WTC11 (cell line): ENCODE results near the gene GRAMD1B. TPM values are rescaled to one million over a fixed set of nuclear protein-coding genes. Genes with fewer than 3 reads are reported as not detected.

Experiments
- ATAC-seq: fragments of 200-7000 bp; cut with Tn5 transposase; 2 replicates; pipeline ENCODE4 v1.10.0; 2021; ENCODE audit warnings: mild to moderate bottlenecking, moderate library complexity
- CTCF ChIA-PET: fragments of 300-600 bp; sonication (Branson Sonifier 250); formaldehyde crosslinking; loops from one replicate; lab custom pipeline; 2021; ENCODE audit warnings: antibody characterized with exemption; lab: Charles Lee
- POLR2A ChIA-PET: fragments of 350-600 bp; sonication (Branson Sonifier 250); formaldehyde crosslinking; loops from one replicate; lab custom pipeline; 2021; ENCODE audit warnings: antibody characterized with exemption; lab: Charles Lee
- DNase-seq: peaks from one replicate; pipeline ENCODE4 v3.0.0; 2021; ENCODE audit warnings: low spot score
- H3K27ac Mint-ChIP-seq: 2 replicates; pipeline ENCODE4 v1.8.0; 2021; ENCODE audit warnings: mixed read lengths
- H3K27me3 Mint-ChIP-seq: 2 replicates; pipeline ENCODE4 v1.8.0; 2021; ENCODE audit warnings: low read depth, mild to moderate bottlenecking, moderate library complexity, mixed read lengths
- H3K36me3 Mint-ChIP-seq: 2 replicates; pipeline ENCODE4 v1.8.0; 2021; ENCODE audit warnings: mixed read lengths
- H3K4me1 Mint-ChIP-seq: 2 replicates; pipeline ENCODE4 v1.8.0; 2022; ENCODE audit warnings: mixed read lengths
- H3K4me3 Mint-ChIP-seq: 2 replicates; pipeline ENCODE4 v1.8.0; 2021; ENCODE audit warnings: mild to moderate bottlenecking, moderate library complexity, mixed read lengths
- H3K9me3 Mint-ChIP-seq: 2 replicates; pipeline ENCODE4 v1.8.0; 2021; ENCODE audit warnings: mixed read lengths
- AFF4 ChIP-seq: sonication (generic); formaldehyde crosslinking; IDR thresholded peaks from 2 replicates; pipeline ENCODE4 v1.8.1; 2023; ENCODE audit warnings: mild to moderate bottlenecking, missing genetic modification reagents, borderline replicate concordance
- ELF4 ChIP-seq: sonication (generic); formaldehyde crosslinking; IDR thresholded peaks from 2 replicates; pipeline ENCODE4 v1.8.1; 2022; ENCODE audit warnings: low read depth, mild to moderate bottlenecking, moderate library complexity, missing genetic modification reagents
- FOXP1 ChIP-seq: sonication (generic); formaldehyde crosslinking; IDR thresholded peaks from 2 replicates; pipeline ENCODE4 v1.8.0; 2022; ENCODE audit warnings: missing genetic modification reagents, mild to moderate bottlenecking, moderate library complexity, borderline replicate concordance
- GRHL2 ChIP-seq: fragments of 250-450 bp; sonication (Bioruptor Pico); IDR thresholded peaks from 2 replicates; pipeline ENCODE4 v1.8.0; 2022; ENCODE audit warnings: mild to moderate bottlenecking, moderate library complexity; ENCODE audit not compliant: insufficient replicate concordance, severe bottlenecking
- HMGXB4 ChIP-seq: sonication (generic); formaldehyde crosslinking; IDR thresholded peaks from 2 replicates; pipeline ENCODE4 v1.8.1; 2023; ENCODE audit warnings: mild to moderate bottlenecking, moderate library complexity, missing genetic modification reagents
- KAT7 ChIP-seq: sonication (generic); formaldehyde crosslinking; IDR thresholded peaks from 2 replicates; pipeline ENCODE4 v1.8.1; 2023; ENCODE audit warnings: missing genetic modification reagents, mild to moderate bottlenecking, borderline replicate concordance
- PREB ChIP-seq: sonication (generic); formaldehyde crosslinking; IDR thresholded peaks from 2 replicates; pipeline ENCODE4 v1.8.1; 2022; ENCODE audit warnings: mild to moderate bottlenecking, missing genetic modification reagents, moderate library complexity, borderline replicate concordance
- TEAD4 ChIP-seq: sonication (generic); formaldehyde crosslinking; IDR thresholded peaks from 2 replicates; pipeline ENCODE4 v1.8.0; 2022; ENCODE audit warnings: mild to moderate bottlenecking, missing genetic modification reagents
- ZNF138 ChIP-seq: sonication (generic); formaldehyde crosslinking; conservative IDR thresholded peaks from 2 replicates; pipeline ENCODE4 v1.8.1; 2022; ENCODE audit warnings: mild to moderate bottlenecking, moderate library complexity, missing genetic modification reagents
- ZNF281 ChIP-seq: sonication (generic); formaldehyde crosslinking; IDR thresholded peaks from 2 replicates; pipeline ENCODE4 v1.8.0; 2023; ENCODE audit warnings: mild to moderate bottlenecking, missing genetic modification reagents
- ZNF671 ChIP-seq: fragments of 250-450 bp; sonication (Bioruptor Pico); IDR thresholded peaks from 2 replicates; pipeline ENCODE4 v1.8.0; 2021; ENCODE audit warnings: mild to moderate bottlenecking
- total RNA-seq: library from RNA; stranded (reverse); gene quantifications from 3 replicates; pipeline ENCODE4 v1.2.3, GENCODE V29; 2021
- TF ChIP-seq, protein P1 (sequence below): sonication (generic); formaldehyde crosslinking; IDR thresholded peaks from 2 replicates; pipeline ENCODE4 v1.8.0; 2023; ENCODE audit warnings: missing genetic modification reagents, mild to moderate bottlenecking, borderline replicate concordance
- TF ChIP-seq, protein P2 (sequence below): sonication (generic); formaldehyde crosslinking; IDR thresholded peaks from 2 replicates; pipeline ENCODE4 v1.8.0; 2022; ENCODE audit warnings: missing genetic modification reagents
- TF ChIP-seq, protein P3 (sequence below): sonication (generic); formaldehyde crosslinking; IDR thresholded peaks from 2 replicates; pipeline ENCODE4 v1.8.0; 2022; ENCODE audit warnings: mild to moderate bottlenecking, missing genetic modification reagents

GRAMD1B gene
- total RNA-seq, 1 experiment from 2014 or later, result 31.5 TPM

DNA sequence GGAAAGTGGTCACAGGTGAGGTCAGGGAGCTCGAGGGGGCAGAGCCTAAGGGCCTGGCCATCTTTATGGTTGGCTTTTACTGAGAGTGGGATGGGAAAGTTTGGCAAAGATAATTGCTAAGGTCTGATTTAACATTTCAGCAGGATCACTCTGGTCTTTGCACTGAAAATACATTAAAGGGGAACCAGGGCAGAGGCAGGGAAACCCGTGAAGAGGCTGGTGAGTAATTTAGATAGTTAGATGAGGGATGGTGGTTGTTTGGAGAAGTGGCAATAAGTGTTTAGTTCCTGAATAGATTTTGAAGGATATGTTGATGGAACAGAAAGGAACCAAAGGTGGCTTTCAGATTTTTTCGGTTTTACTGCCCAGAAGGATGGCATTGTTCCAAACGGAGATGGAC lies 173.6 kb downstream of the GRAMD1B start (continued):
- TF ChIP-seq HMGXB4 (CRISPR knock-in tag) (no peak), FOXP1 (CRISPR knock-in tag) (no peak), PREB (no peak)

DNA sequence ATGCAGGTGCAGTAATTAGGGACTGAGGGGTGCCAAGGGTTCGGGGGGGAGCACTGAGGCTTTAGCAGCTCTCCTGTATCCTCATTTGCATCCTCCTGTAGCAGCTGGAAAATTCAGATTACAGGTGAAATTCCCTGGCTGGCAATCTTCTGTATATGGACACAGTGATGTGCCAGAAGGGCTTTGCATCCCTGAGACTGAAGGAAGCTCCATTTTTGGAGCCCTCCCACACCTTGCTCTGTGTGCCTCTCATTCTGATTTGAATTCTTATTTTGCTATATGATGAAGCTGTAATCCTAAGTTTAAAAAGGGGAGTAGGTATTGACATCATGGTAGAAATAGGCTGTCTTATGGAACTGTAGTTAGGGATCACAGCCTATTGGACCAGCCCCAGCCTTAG lies 177.7 kb downstream of the GRAMD1B start:
- Mint-ChIP-seq H3K27ac (no peak overlapping the region), H3K4me1 (peaks cover 2% of the 10 kb centered on the region; the same call in 1 of the 2 replicates), H3K9me3 (no peaks in the 10 kb centered on the region), H3K36me3 (peaks cover 32% of the 10 kb centered on the region), H3K27me3 (no peaks in the 10 kb centered on the region), H3K4me3 (no peak overlapping the region)
- DNase-seq (no peak), ATAC-seq (no peak)
- POLR2A ChIA-PET, result no interaction called here
- TF ChIP-seq ZNF281 (CRISPR knock-in tag), result no peak
- no peak for TF ChIP-seq AFF4 (CRISPR knock-in tag)
- TF ChIP-seq, protein P1, sequence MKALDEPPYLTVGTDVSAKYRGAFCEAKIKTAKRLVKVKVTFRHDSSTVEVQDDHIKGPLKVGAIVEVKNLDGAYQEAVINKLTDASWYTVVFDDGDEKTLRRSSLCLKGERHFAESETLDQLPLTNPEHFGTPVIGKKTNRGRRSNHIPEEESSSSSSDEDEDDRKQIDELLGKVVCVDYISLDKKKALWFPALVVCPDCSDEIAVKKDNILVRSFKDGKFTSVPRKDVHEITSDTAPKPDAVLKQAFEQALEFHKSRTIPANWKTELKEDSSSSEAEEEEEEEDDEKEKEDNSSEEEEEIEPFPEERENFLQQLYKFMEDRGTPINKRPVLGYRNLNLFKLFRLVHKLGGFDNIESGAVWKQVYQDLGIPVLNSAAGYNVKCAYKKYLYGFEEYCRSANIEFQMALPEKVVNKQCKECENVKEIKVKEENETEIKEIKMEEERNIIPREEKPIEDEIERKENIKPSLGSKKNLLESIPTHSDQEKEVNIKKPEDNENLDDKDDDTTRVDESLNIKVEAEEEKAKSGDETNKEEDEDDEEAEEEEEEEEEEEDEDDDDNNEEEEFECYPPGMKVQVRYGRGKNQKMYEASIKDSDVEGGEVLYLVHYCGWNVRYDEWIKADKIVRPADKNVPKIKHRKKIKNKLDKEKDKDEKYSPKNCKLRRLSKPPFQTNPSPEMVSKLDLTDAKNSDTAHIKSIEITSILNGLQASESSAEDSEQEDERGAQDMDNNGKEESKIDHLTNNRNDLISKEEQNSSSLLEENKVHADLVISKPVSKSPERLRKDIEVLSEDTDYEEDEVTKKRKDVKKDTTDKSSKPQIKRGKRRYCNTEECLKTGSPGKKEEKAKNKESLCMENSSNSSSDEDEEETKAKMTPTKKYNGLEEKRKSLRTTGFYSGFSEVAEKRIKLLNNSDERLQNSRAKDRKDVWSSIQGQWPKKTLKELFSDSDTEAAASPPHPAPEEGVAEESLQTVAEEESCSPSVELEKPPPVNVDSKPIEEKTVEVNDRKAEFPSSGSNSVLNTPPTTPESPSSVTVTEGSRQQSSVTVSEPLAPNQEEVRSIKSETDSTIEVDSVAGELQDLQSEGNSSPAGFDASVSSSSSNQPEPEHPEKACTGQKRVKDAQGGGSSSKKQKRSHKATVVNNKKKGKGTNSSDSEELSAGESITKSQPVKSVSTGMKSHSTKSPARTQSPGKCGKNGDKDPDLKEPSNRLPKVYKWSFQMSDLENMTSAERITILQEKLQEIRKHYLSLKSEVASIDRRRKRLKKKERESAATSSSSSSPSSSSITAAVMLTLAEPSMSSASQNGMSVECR, result no peak
- no peak for TF ChIP-seq ELF4 (CRISPR knock-in tag)
- no peak for TF ChIP-seq GRHL2 (CRISPR knock-in tag)
- TF ChIP-seq ZNF138 (CRISPR knock-in tag), result no peak
- TF ChIP-seq TEAD4 (CRISPR knock-in tag), result no peak
- TF ChIP-seq, protein P2, sequence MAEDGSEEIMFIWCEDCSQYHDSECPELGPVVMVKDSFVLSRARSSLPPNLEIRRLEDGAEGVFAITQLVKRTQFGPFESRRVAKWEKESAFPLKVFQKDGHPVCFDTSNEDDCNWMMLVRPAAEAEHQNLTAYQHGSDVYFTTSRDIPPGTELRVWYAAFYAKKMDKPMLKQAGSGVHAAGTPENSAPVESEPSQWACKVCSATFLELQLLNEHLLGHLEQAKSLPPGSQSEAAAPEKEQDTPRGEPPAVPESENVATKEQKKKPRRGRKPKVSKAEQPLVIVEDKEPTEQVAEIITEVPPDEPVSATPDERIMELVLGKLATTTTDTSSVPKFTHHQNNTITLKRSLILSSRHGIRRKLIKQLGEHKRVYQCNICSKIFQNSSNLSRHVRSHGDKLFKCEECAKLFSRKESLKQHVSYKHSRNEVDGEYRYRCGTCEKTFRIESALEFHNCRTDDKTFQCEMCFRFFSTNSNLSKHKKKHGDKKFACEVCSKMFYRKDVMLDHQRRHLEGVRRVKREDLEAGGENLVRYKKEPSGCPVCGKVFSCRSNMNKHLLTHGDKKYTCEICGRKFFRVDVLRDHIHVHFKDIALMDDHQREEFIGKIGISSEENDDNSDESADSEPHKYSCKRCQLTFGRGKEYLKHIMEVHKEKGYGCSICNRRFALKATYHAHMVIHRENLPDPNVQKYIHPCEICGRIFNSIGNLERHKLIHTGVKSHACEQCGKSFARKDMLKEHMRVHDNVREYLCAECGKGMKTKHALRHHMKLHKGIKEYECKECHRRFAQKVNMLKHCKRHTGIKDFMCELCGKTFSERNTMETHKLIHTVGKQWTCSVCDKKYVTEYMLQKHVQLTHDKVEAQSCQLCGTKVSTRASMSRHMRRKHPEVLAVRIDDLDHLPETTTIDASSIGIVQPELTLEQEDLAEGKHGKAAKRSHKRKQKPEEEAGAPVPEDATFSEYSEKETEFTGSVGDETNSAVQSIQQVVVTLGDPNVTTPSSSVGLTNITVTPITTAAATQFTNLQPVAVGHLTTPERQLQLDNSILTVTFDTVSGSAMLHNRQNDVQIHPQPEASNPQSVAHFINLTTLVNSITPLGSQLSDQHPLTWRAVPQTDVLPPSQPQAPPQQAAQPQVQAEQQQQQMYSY (CRISPR knock-in tag), result no peak
- no peak for TF ChIP-seq KAT7 (CRISPR knock-in tag)
- TF ChIP-seq ZNF671 (CRISPR knock-in tag), result no peak
- TF ChIP-seq, protein P3, sequence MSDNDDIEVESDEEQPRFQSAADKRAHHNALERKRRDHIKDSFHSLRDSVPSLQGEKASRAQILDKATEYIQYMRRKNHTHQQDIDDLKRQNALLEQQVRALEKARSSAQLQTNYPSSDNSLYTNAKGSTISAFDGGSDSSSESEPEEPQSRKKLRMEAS (CRISPR knock-in tag), result no peak
- CTCF ChIA-PET, result no interaction called here
